ENCODE measurements around the gene PROK1. TPM values are rescaled to one million over a fixed set of nuclear protein-coding genes. Genes with fewer than 3 reads are reported as not detected.
"Not testable (repeated sequence)": the region's sequence is repeated elsewhere in the genome, so short reads cannot be mapped to it uniquely, and the experiment has no call there.

Gene PROK1
- total RNA-seq = 1 to 10 TPM; 1.0 to 5.1 TPM

- no peak for TF ChIP-seq CTCF (IDR thresholded peaks at IDR 0.05)
These were observed at the start of gene PROK1 for GRCh38 chr1:110450929-110451328. PROK1 (plus strand) TSS chr1:110451149; CDS start chr1:110451217, 68 bp downstream.

GRCh38 chr1:110403805-110404204 lies 47.1 kb upstream of the PROK1 start:
- no peaks in the 10 kb centered on the region for H3K9me3 ChIP-seq
- H3K27ac ChIP-seq = no peak overlapping the region

More at GRCh38 chr1:110450929-110451328, at the start of gene PROK1:
- Histone ChIP-seq H3K27me3 (no peaks in the 10 kb centered on the region), H3K4me3 (no peak within 1 kb of the TSS), H3K36me3 (no peaks in the 10 kb centered on the region), H3K9me3 (no peaks in the 10 kb centered on the region), H3K4me1 (no peaks in the 10 kb centered on the region), H3K27ac (no peak within 1 kb of the TSS)
- no peak for DNase-seq (ENCODE audit: low spot score)

GRCh38 chr1:110404401-110404800 lies 46.5 kb upstream of the PROK1 start:
- Histone ChIP-seq H3K4me3 (no peak overlapping the region), H3K4me1 (peaks cover 0 to 24% of the 10 kb centered on the region in 2 donors), H3K27me3 (no peaks in the 10 kb centered on the region), H3K27ac (no peak overlapping the region), H3K36me3 (peaks cover 57% of the 10 kb centered on the region), H3K9me3 (no peaks in the 10 kb centered on the region)
- no peak for DNase-seq (ENCODE audit: low spot score)
- TF ChIP-seq CTCF (IDR thresholded peaks at IDR 0.05) = no peak

More at GRCh38 chr1:110403805-110404204, 47.1 kb upstream of the PROK1 start:
- no peak for DNase-seq (ENCODE audit: low spot score)
- no peak overlapping the region for H3K4me3 ChIP-seq
- H3K36me3 ChIP-seq = peaks cover 61% of the 10 kb centered on the region
- TF ChIP-seq CTCF (IDR thresholded peaks at IDR 0.05) = no peak
- H3K4me1 ChIP-seq = peaks cover 0 to 23% of the 10 kb centered on the region in 2 donors
- no peaks in the 10 kb centered on the region for H3K27me3 ChIP-seq

- not testable (repeated sequence) for H3K9me3 ChIP-seq; DNase-seq (ENCODE audit: low spot score); H3K27me3 ChIP-seq
- Histone ChIP-seq H3K27ac (peak overlapping the region in 1 of 2 donors; percentile 97), H3K4me1 (peaks cover 0 to 24% of the 10 kb centered on the region in 2 donors), H3K4me3 (peak overlapping the region; percentile 94), H3K36me3 (peaks cover 39% of the 10 kb centered on the region)
These were observed 44.5 kb upstream of the PROK1 start for GRCh38 chr1:110406407-110406806.

- Histone ChIP-seq H3K4me1 (peaks cover 0 to 24% of the 10 kb centered on the region in 2 donors), H3K4me3 (peak within 1 kb of the TSS; percentile 94), H3K27me3 (no peaks in the 10 kb centered on the region), H3K36me3 (peaks cover 28% of the 10 kb centered on the region), H3K9me3 (no peaks in the 10 kb centered on the region), H3K27ac (peak within 1 kb of the TSS; percentile 95 to 97)
- peak; percentile 97 for DNase-seq (ENCODE audit: low spot score)
- peak in 1 of 2 donors; percentile 42 for TF ChIP-seq CTCF (IDR thresholded peaks at IDR 0.05)
These were observed 43.4 kb upstream of the PROK1 start, which contains the start of gene LAMTOR5 for GRCh38 chr1:110407260-110408210. LAMTOR5 (minus strand) TSS chr1:110407694; CDS start chr1:110407620, 74 bp downstream.

GRCh38 chr1:110408488-110408887 lies 42.5 kb upstream of the PROK1 start:
- peak overlapping the region in 1 of 2 donors; percentile 94 for H3K4me3 ChIP-seq
- peaks cover 19% of the 10 kb centered on the region for H3K36me3 ChIP-seq
- H3K27me3 ChIP-seq = no peaks in the 10 kb centered on the region
- no peak for TF ChIP-seq CTCF (IDR thresholded peaks at IDR 0.05)
- no peak for DNase-seq (ENCODE audit: low spot score)
- H3K4me1 ChIP-seq = peaks cover 0 to 27% of the 10 kb centered on the region in 2 donors
- no peak overlapping the region for H3K27ac ChIP-seq
- no peaks in the 10 kb centered on the region for H3K9me3 ChIP-seq
